ENCODE results near the gene KLF2. TPM values are rescaled to one million over a fixed set of nuclear protein-coding genes. Genes with fewer than 3 reads are reported as not detected.

The KLF2 gene
- polyA plus RNA-seq, 1 experiment = 1.8 TPM

- H3K27me3 ChIP-seq (ENCODE audit: control insufficient read depth, insufficient read depth, low read length) = no peaks in the 10 kb centered on the region
- no peak for TF ChIP-seq CTCF (IDR thresholded peaks at IDR 0.05; ENCODE audit: insufficient read depth, low read depth, low read length)
- no peak for DNase-seq (ENCODE audit: low read depth)
- H3K4me3 ChIP-seq (ENCODE audit: low read depth, low read length) = no peak overlapping the region
- H3K36me3 ChIP-seq (ENCODE audit: control insufficient read depth, insufficient read depth, low read length) = no peaks in the 10 kb centered on the region
- ChIA-PET CTCF (no interaction called here), POLR2A (no interaction called here)
These were observed 25.0 kb downstream of the KLF2 start for GRCh38 chr19:16349551-16350152.

GRCh38 chr19:16351133-16351809, 26.6 kb downstream of the KLF2 start:
- Histone ChIP-seq H3K4me3 (ENCODE audit: low read depth, low read length) (no peak overlapping the region), H3K27me3 (ENCODE audit: control insufficient read depth, insufficient read depth, low read length) (no peaks in the 10 kb centered on the region), H3K36me3 (ENCODE audit: control insufficient read depth, insufficient read depth, low read length) (no peaks in the 10 kb centered on the region)
- ChIA-PET CTCF (no interaction called here), POLR2A (no interaction called here)
- TF ChIP-seq CTCF (IDR thresholded peaks at IDR 0.05; ENCODE audit: insufficient read depth, low read depth, low read length) = no peak
- DNase-seq (ENCODE audit: low read depth) = no peak

- no peaks in the 10 kb centered on the region for H3K27me3 ChIP-seq (ENCODE audit: control insufficient read depth, insufficient read depth, low read length)
- TF ChIP-seq CTCF (IDR thresholded peaks at IDR 0.05; ENCODE audit: insufficient read depth, low read depth, low read length) = no peak
- H3K36me3 ChIP-seq (ENCODE audit: control insufficient read depth, insufficient read depth, low read length) = no peaks in the 10 kb centered on the region; the same call in none of the 2 replicates
- POLR2A ChIA-PET = no interaction called here
- no peak for DNase-seq (ENCODE audit: low read depth)
- no peak overlapping the region for H3K4me3 ChIP-seq (ENCODE audit: low read depth, low read length)
- CTCF ChIA-PET = no interaction called here
These were observed 30.8 kb downstream of the KLF2 start for GRCh38 chr19:16355293-16356043.

GRCh38 chr19:16358456-16358855, 33.8 kb downstream of the KLF2 start:
- Histone ChIP-seq H3K36me3 (ENCODE audit: control insufficient read depth, insufficient read depth, low read length) (no peaks in the 10 kb centered on the region; the same call in none of the 2 replicates), H3K4me3 (ENCODE audit: low read depth, low read length) (no peak overlapping the region), H3K27me3 (ENCODE audit: control insufficient read depth, insufficient read depth, low read length) (no peaks in the 10 kb centered on the region)
- CTCF ChIA-PET = interaction anchor here (0.6 to 1.4 kb wide), 3 partner anchors 18 to 47 kb away, joined by 3 to 4 read pairs (median 3); no protein-coding TSS in a partner anchor
- POLR2A ChIA-PET = no interaction called here
- TF ChIP-seq CTCF (IDR thresholded peaks at IDR 0.05; ENCODE audit: insufficient read depth, low read depth, low read length) = no peak
- DNase-seq (ENCODE audit: low read depth) = no peak

GRCh38 chr19:16359074-16359473, 34.4 kb downstream of the KLF2 start:
- CTCF ChIA-PET = interaction anchor here (0.6 kb wide), 1 partner anchor 47 kb away, joined by 3 read pairs; no protein-coding TSS in a partner anchor
- no peak for DNase-seq (ENCODE audit: low read depth)
- H3K36me3 ChIP-seq (ENCODE audit: control insufficient read depth, insufficient read depth, low read length) = no peaks in the 10 kb centered on the region; the same call in none of the 2 replicates
- POLR2A ChIA-PET = no interaction called here
- H3K4me3 ChIP-seq (ENCODE audit: low read depth, low read length) = no peak overlapping the region
- no peaks in the 10 kb centered on the region for H3K27me3 ChIP-seq (ENCODE audit: control insufficient read depth, insufficient read depth, low read length)
- no peak for TF ChIP-seq CTCF (IDR thresholded peaks at IDR 0.05; ENCODE audit: insufficient read depth, low read depth, low read length)
